ENCODE data around the gene ZSCAN5A. TPM values are rescaled to one million over a fixed set of nuclear protein-coding genes. Genes with fewer than 3 reads are reported as not detected.

The ZSCAN5A gene
- total and polyA plus RNA-seq, 2 donors (not counting 1 experiment from before 2014, with no cell fraction given) = 5.2 to 24.8 TPM

GRCh38 chr19:56284746-56285145, 29.9 kb downstream of the ZSCAN5A start:
- H2AFZ ChIP-seq (ENCODE audit: insufficient read depth, low read depth, low read length, poor library complexity, severe bottlenecking) = no peak overlapping the region
- H3K27me3 ChIP-seq (replicated peaks in 1 of 4; ENCODE audit: control extremely low read depth in 1 of 4, control insufficient read depth in 3 of 4, insufficient read depth in 4 of 4, low read length in 3 of 4) = no peaks in the 10 kb centered on the region
- no peak overlapping the region for H3K4me2 ChIP-seq (replicated peaks; ENCODE audit: low read depth, low read length, poor library complexity, severe bottlenecking)
- no peaks in the 10 kb centered on the region for H4K20me1 ChIP-seq (ENCODE audit: control insufficient read depth, insufficient read depth, low read length, poor library complexity, severe bottlenecking)
- no peaks in the 10 kb centered on the region for H3K36me3 ChIP-seq (replicated peaks in 1 of 2; ENCODE audit: control extremely low read depth in 1 of 2, control insufficient read depth in 1 of 2, extremely low read depth in 1 of 2, insufficient read depth in 2 of 2, low read length in 1 of 2)
- no peaks in the 10 kb centered on the region for H3K79me2 ChIP-seq (ENCODE audit: control insufficient read depth, insufficient read depth, low read length)
- H3K9me3 ChIP-seq (ENCODE audit: control extremely low read depth in 1 of 3, control insufficient read depth in 2 of 3, insufficient read depth in 1 of 3, low read length in 2 of 3) = no peaks in the 10 kb centered on the region
- H3K4me1 ChIP-seq (ENCODE audit: control insufficient read depth in 2 of 2, insufficient read depth in 2 of 2, low read length in 2 of 2) = no peaks in the 10 kb centered on the region
- CTCF ChIA-PET = no interaction called here
- Mint-ChIP-seq H3K27ac (no peak overlapping the region), H3K4me1 (no peaks in the 10 kb centered on the region), H3K4me3 (no peak overlapping the region), H3K9me3 (ENCODE audit: insufficient read depth) (no peaks in the 10 kb centered on the region), H3K27me3 (no peaks in the 10 kb centered on the region)
- TF ChIP-seq EZH2 (IDR thresholded peaks at IDR 0.05; ENCODE audit: borderline replicate concordance, insufficient read depth, low read depth, low read length, poor library complexity, severe bottlenecking) (no peak), CTCF (IDR thresholded peaks at IDR 0.05) (no peak)
- H3K4me3 ChIP-seq (ENCODE audit: control extremely low read depth in 1 of 5, extremely low read depth in 1 of 5, insufficient read depth in 1 of 5, low read depth in 2 of 5, low read length in 4 of 5) = no peak overlapping the region
- POLR2A ChIA-PET = no interaction called here
- intact Hi-C loops (cut with micrococcal nuclease) = no loop called here
- ATAC-seq (ENCODE audit: low read depth) (no peak), DNase-seq (no peak)
- H3K27ac ChIP-seq (ENCODE audit: low read length in 2 of 2) = no peak overlapping the region
- no peak overlapping the region for H3K9ac ChIP-seq (ENCODE audit: low read length)
- no CpG with 5 or more reads among the region's 3 CpGs for WGBS (ENCODE audit: insufficient coverage)

- no peaks in the 10 kb centered on the region for H3K9me3 ChIP-seq (ENCODE audit: control extremely low read depth in 1 of 3, control insufficient read depth in 2 of 3, insufficient read depth in 1 of 3, low read length in 2 of 3)
- Mint-ChIP-seq H3K27ac (no peak overlapping the region), H3K4me3 (no peak overlapping the region), H3K4me1 (no peaks in the 10 kb centered on the region), H3K27me3 (no peaks in the 10 kb centered on the region), H3K9me3 (ENCODE audit: insufficient read depth) (no peaks in the 10 kb centered on the region)
- peaks cover 0 to 4% of the 10 kb centered on the region in 2 experiments for H3K36me3 ChIP-seq (replicated peaks in 1 of 2; ENCODE audit: control extremely low read depth in 1 of 2, control insufficient read depth in 1 of 2, extremely low read depth in 1 of 2, insufficient read depth in 2 of 2, low read length in 1 of 2)
- TF ChIP-seq EZH2 (IDR thresholded peaks at IDR 0.05; ENCODE audit: borderline replicate concordance, insufficient read depth, low read depth, low read length, poor library complexity, severe bottlenecking) = no peak
- no peak for TF ChIP-seq CTCF (IDR thresholded peaks at IDR 0.05)
- no peak overlapping the region for H3K27ac ChIP-seq (ENCODE audit: low read length in 2 of 2)
- H3K4me1 ChIP-seq (ENCODE audit: control insufficient read depth in 2 of 2, insufficient read depth in 2 of 2, low read length in 2 of 2) = no peaks in the 10 kb centered on the region
- intact Hi-C loops (cut with micrococcal nuclease) = no loop called here
- H2AFZ ChIP-seq (ENCODE audit: insufficient read depth, low read depth, low read length, poor library complexity, severe bottlenecking) = no peak overlapping the region
- no peak overlapping the region for H3K9ac ChIP-seq (ENCODE audit: low read length)
- ChIA-PET CTCF (interaction anchor here (0.6 to 1.0 kb wide), 2 partner anchors 30 to 48 kb away, joined by 3 read pairs; no protein-coding TSS in a partner anchor), POLR2A (no interaction called here)
- DNase-seq (no peak), ATAC-seq (ENCODE audit: low read depth) (no peak)
- H3K27me3 ChIP-seq (replicated peaks in 1 of 4; ENCODE audit: control extremely low read depth in 1 of 4, control insufficient read depth in 3 of 4, insufficient read depth in 4 of 4, low read length in 3 of 4) = no peaks in the 10 kb centered on the region
- WGBS (ENCODE audit: insufficient coverage) = 96% methylated on average over 4 of the region's 4 CpGs
- no peak overlapping the region for H3K4me3 ChIP-seq (ENCODE audit: control extremely low read depth in 1 of 5, extremely low read depth in 1 of 5, insufficient read depth in 1 of 5, low read depth in 2 of 5, low read length in 4 of 5)
- H4K20me1 ChIP-seq (ENCODE audit: control insufficient read depth, insufficient read depth, low read length, poor library complexity, severe bottlenecking) = no peaks in the 10 kb centered on the region
- H3K4me2 ChIP-seq (replicated peaks; ENCODE audit: low read depth, low read length, poor library complexity, severe bottlenecking) = no peak overlapping the region
- H3K79me2 ChIP-seq (ENCODE audit: control insufficient read depth, insufficient read depth, low read length) = no peaks in the 10 kb centered on the region
Measured at GRCh38 chr19:56282809-56283208, 31.8 kb downstream of the ZSCAN5A start.

Measured in B cell (primary cell).